ENCODE measurements around the gene DUSP15. TPM values are rescaled to one million over a fixed set of nuclear protein-coding genes. Genes with fewer than 3 reads are reported as not detected.

DUSP15 gene
- total RNA-seq, 1 donor from 2014 or later: 0.45 TPM

DNA sequence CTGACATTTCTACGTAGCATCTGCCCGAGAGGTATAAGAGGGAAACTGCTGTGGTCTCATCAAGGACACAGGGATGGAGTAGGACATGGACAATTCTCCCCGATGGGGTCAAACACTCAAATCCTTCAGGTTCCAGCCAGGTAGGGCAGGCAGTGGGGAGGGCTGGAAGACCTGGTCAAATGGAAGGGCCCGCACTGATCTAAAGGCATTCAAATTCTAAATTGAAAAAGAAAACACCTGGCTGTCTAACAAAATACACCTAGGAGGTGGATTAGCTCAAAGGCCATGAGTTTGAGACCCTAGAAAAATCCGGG lies 8.2 kb downstream of the DUSP15 start:
- peaks cover 28% of the 10 kb centered on the region for H3F3A ChIP-seq (ENCODE audit: low read depth)
- peaks cover 35% of the 10 kb centered on the region for H3K4me1 Mint-ChIP-seq
- no peaks in the 10 kb centered on the region for H3K36me3 Mint-ChIP-seq
- no peak overlapping the region for H3K9ac ChIP-seq
- peaks cover 11% of the 10 kb centered on the region for H3K4me1 ChIP-seq
- H3K9me3 ChIP-seq (ENCODE audit: low read depth): no peaks in the 10 kb centered on the region
- peak overlapping the region; percentile 88 for H3K27ac Mint-ChIP-seq
- TF ChIP-seq, protein P1, sequence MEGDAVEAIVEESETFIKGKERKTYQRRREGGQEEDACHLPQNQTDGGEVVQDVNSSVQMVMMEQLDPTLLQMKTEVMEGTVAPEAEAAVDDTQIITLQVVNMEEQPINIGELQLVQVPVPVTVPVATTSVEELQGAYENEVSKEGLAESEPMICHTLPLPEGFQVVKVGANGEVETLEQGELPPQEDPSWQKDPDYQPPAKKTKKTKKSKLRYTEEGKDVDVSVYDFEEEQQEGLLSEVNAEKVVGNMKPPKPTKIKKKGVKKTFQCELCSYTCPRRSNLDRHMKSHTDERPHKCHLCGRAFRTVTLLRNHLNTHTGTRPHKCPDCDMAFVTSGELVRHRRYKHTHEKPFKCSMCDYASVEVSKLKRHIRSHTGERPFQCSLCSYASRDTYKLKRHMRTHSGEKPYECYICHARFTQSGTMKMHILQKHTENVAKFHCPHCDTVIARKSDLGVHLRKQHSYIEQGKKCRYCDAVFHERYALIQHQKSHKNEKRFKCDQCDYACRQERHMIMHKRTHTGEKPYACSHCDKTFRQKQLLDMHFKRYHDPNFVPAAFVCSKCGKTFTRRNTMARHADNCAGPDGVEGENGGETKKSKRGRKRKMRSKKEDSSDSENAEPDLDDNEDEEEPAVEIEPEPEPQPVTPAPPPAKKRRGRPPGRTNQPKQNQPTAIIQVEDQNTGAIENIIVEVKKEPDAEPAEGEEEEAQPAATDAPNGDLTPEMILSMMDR (IDR thresholded peaks at IDR 0.05): no peak
- TF ChIP-seq EZH2phosphoT487 (IDR thresholded peaks at IDR 0.05): no peak
- no peak for TF ChIP-seq EZH2 (IDR thresholded peaks at IDR 0.05)
- DNase-seq (ENCODE audit: low spot score): no peak
- peak overlapping the region; percentile 96 for H3K4me2 ChIP-seq
- no peaks in the 10 kb centered on the region for H3K9me3 Mint-ChIP-seq
- H2AFZ ChIP-seq (replicated peaks): peak overlapping the region; percentile 69
- H3K27ac ChIP-seq: no peak overlapping the region
- H3K4me3 Mint-ChIP-seq: peak overlapping the region; percentile 89
- H3K27me3 ChIP-seq: peaks cover 7% of the 10 kb centered on the region
- peak overlapping the region; percentile 83 for H3K4me3 ChIP-seq
- no peaks in the 10 kb centered on the region for H3K79me2 ChIP-seq (ENCODE audit: low read depth)
- H3K27me3 Mint-ChIP-seq (ENCODE audit: insufficient read depth, low read depth): peaks cover 15% of the 10 kb centered on the region
- H3K36me3 ChIP-seq: no peaks in the 10 kb centered on the region
- no peaks in the 10 kb centered on the region for H4K20me1 ChIP-seq (ENCODE audit: low read depth)

DNA sequence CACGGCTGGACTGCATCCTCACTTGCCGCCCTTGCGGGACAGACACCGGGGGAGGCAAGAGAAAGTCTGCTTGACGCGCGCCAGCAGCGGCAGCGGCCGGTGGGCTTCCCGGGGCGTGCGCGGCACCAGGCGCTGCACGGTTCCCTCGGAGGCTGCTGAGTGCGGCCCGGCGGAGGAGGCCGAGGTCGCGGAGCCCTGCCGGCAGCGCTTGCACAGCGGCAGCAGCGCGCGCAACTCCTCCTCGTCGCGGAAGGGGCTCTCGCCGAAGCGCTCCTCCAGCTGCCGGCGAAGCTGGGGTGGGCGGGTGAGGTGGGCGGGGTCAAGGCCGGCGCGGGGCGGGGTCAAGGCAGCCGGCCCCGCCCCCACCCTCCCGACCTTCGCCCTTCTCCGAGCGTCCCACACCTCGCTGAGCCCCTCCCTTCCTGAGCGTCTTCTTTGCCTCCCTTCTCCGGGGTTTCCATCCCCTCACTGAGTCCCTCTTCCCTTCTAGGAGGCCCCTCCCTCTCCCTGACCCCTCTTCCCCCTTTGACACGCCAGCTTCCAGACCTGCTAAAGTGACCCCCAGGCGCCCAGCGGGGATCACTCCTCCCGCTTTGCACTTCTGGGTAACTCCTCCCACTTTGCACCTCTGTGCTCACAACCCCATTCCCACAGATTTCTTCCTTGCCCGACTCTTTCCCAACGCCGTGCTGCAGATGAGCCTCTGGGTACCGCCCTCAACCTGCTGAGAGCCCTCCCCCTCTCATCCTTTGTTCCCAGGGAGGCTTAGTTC lies 8.8 kb downstream of the DUSP15 start:
- Histone ChIP-seq H3K9ac (peak overlapping the region; percentile 43), H3K79me2 (ENCODE audit: low read depth) (no peaks in the 10 kb centered on the region), H3K9me3 (ENCODE audit: low read depth) (no peaks in the 10 kb centered on the region), H3K27me3 (peaks cover 6% of the 10 kb centered on the region), H3F3A (ENCODE audit: low read depth) (peaks cover 28% of the 10 kb centered on the region), H3K36me3 (no peaks in the 10 kb centered on the region), H3K4me2 (peak overlapping the region; percentile 96), H2AFZ (replicated peaks) (peak overlapping the region; percentile 69), H4K20me1 (ENCODE audit: low read depth) (no peaks in the 10 kb centered on the region), H3K4me1 (peaks cover 11% of the 10 kb centered on the region), H3K4me3 (peak overlapping the region; percentile 83), H3K27ac (no peak overlapping the region)
- DNase-seq (ENCODE audit: low spot score): peak; percentile 96
- peaks cover 35% of the 10 kb centered on the region for H3K4me1 Mint-ChIP-seq
- no peaks in the 10 kb centered on the region for H3K36me3 Mint-ChIP-seq
- peak overlapping the region; percentile 88 for H3K27ac Mint-ChIP-seq
- peak overlapping the region; percentile 89 for H3K4me3 Mint-ChIP-seq
- TF ChIP-seq EZH2phosphoT487 (IDR thresholded peaks at IDR 0.05) (no peak), EZH2 (IDR thresholded peaks at IDR 0.05) (no peak)
- TF ChIP-seq, protein P1 (IDR thresholded peaks at IDR 0.05): peak; percentile 6
- H3K9me3 Mint-ChIP-seq: no peaks in the 10 kb centered on the region
- H3K27me3 Mint-ChIP-seq (ENCODE audit: insufficient read depth, low read depth): peaks cover 14% of the 10 kb centered on the region

DNA sequence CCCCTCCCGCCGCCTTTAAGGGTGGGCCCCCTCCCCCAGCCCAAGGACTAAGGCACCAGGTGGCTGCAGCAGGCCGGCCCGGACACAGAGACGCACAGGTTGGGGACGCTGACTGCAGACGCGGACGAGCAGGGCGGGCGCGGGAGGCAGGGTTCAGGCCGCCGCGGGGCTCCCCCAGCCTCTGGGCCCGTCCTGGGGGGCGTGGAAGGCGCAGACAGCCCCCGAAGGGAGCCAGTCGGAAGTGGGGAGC lies 9.3 kb downstream of the DUSP15 start:
- H3K4me3 Mint-ChIP-seq: peak overlapping the region; percentile 82
- H3K27me3 ChIP-seq: peaks cover 6% of the 10 kb centered on the region
- H3K9ac ChIP-seq: peak overlapping the region; percentile 43
- H3K4me3 ChIP-seq: peak overlapping the region; percentile 83
- H3K27ac ChIP-seq: no peak overlapping the region
- H3K36me3 Mint-ChIP-seq: no peaks in the 10 kb centered on the region
- H3K9me3 Mint-ChIP-seq: no peaks in the 10 kb centered on the region
- DNase-seq (ENCODE audit: low spot score): no peak
- peaks cover 28% of the 10 kb centered on the region for H3F3A ChIP-seq (ENCODE audit: low read depth)
- H4K20me1 ChIP-seq (ENCODE audit: low read depth): no peaks in the 10 kb centered on the region
- peaks cover 35% of the 10 kb centered on the region for H3K4me1 Mint-ChIP-seq
- peaks cover 11% of the 10 kb centered on the region for H3K4me1 ChIP-seq
- peak overlapping the region; percentile 96 for H3K4me2 ChIP-seq
- H3K79me2 ChIP-seq (ENCODE audit: low read depth): no peaks in the 10 kb centered on the region
- TF ChIP-seq EZH2phosphoT487 (IDR thresholded peaks at IDR 0.05) (no peak), EZH2 (IDR thresholded peaks at IDR 0.05) (no peak)
- TF ChIP-seq, protein P1 (IDR thresholded peaks at IDR 0.05): no peak
- no peaks in the 10 kb centered on the region for H3K9me3 ChIP-seq (ENCODE audit: low read depth)
- H3K27ac Mint-ChIP-seq: no peak overlapping the region
- peaks cover 11% of the 10 kb centered on the region for H3K27me3 Mint-ChIP-seq (ENCODE audit: insufficient read depth, low read depth)
- peak overlapping the region; percentile 54 for H2AFZ ChIP-seq (replicated peaks)
- no peaks in the 10 kb centered on the region for H3K36me3 ChIP-seq

Measured in neural progenitor cell (in vitro differentiated cells).